Measurements from ENCODE around the gene YTHDF1.

The YTHDF1 gene

DNA sequence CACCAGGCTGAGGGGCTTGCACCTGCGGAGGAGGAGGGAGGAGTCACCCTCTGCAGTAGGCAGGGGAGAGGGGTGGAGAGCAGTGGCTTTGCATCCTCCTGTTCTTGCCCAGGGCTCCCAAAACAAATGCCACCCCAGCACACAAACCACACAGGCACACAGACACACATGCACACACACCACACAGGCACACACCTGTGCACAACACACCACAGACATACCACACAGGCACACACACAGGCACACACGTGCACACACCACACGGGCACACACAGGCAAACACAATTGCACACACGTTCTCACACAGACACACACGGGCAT, 26.6 kb downstream of the YTHDF1 start:
- H3K4me3 ChIP-seq (ENCODE audit: low read depth, low read length), result no peak overlapping the region
- TF ChIP-seq, protein P1, sequence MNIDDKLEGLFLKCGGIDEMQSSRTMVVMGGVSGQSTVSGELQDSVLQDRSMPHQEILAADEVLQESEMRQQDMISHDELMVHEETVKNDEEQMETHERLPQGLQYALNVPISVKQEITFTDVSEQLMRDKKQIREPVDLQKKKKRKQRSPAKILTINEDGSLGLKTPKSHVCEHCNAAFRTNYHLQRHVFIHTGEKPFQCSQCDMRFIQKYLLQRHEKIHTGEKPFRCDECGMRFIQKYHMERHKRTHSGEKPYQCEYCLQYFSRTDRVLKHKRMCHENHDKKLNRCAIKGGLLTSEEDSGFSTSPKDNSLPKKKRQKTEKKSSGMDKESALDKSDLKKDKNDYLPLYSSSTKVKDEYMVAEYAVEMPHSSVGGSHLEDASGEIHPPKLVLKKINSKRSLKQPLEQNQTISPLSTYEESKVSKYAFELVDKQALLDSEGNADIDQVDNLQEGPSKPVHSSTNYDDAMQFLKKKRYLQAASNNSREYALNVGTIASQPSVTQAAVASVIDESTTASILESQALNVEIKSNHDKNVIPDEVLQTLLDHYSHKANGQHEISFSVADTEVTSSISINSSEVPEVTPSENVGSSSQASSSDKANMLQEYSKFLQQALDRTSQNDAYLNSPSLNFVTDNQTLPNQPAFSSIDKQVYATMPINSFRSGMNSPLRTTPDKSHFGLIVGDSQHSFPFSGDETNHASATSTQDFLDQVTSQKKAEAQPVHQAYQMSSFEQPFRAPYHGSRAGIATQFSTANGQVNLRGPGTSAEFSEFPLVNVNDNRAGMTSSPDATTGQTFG (tag by site-specific recombination; IDR thresholded peaks at IDR 0.05; ENCODE audit: borderline replicate concordance), result 0 out of 2 replicates have a peak, but pooled peaks have one; percentile 20
- TF ChIP-seq ZNF335 (tag by site-specific recombination; conservative IDR thresholded peaks at IDR 0.05) (0 out of 2 replicates have a peak, but pooled peaks have one; percentile 33), ZNF366 (tag by site-specific recombination; conservative IDR thresholded peaks at IDR 0.05) (no peak)
- TF ChIP-seq, protein P2, sequence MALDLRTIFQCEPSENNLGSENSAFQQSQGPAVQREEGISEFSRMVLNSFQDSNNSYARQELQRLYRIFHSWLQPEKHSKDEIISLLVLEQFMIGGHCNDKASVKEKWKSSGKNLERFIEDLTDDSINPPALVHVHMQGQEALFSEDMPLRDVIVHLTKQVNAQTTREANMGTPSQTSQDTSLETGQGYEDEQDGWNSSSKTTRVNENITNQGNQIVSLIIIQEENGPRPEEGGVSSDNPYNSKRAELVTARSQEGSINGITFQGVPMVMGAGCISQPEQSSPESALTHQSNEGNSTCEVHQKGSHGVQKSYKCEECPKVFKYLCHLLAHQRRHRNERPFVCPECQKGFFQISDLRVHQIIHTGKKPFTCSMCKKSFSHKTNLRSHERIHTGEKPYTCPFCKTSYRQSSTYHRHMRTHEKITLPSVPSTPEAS (tag by site-specific recombination; IDR thresholded peaks at IDR 0.05), result peak; percentile 90
- TF ChIP-seq, protein P3, sequence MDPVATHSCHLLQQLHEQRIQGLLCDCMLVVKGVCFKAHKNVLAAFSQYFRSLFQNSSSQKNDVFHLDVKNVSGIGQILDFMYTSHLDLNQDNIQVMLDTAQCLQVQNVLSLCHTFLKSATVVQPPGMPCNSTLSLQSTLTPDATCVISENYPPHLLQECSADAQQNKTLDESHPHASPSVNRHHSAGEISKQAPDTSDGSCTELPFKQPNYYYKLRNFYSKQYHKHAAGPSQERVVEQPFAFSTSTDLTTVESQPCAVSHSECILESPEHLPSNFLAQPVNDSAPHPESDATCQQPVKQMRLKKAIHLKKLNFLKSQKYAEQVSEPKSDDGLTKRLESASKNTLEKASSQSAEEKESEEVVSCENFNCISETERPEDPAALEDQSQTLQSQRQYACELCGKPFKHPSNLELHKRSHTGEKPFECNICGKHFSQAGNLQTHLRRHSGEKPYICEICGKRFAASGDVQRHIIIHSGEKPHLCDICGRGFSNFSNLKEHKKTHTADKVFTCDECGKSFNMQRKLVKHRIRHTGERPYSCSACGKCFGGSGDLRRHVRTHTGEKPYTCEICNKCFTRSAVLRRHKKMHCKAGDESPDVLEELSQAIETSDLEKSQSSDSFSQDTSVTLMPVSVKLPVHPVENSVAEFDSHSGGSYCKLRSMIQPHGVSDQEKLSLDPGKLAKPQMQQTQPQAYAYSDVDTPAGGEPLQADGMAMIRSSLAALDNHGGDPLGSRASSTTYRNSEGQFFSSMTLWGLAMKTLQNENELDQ (tag by site-specific recombination; IDR thresholded peaks at IDR 0.05; ENCODE audit: low read depth), result no peak
- TF ChIP-seq, protein P4, sequence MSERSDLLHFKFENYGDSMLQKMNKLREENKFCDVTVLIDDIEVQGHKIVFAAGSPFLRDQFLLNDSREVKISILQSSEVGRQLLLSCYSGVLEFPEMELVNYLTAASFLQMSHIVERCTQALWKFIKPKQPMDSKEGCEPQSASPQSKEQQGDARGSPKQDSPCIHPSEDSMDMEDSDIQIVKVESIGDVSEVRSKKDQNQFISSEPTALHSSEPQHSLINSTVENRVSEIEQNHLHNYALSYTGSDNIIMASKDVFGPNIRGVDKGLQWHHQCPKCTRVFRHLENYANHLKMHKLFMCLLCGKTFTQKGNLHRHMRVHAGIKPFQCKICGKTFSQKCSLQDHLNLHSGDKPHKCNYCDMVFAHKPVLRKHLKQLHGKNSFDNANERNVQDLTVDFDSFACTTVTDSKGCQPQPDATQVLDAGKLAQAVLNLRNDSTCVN (tag by site-specific recombination; optimal IDR thresholded peaks at IDR 0.05), result peak; percentile 8
- no peaks in the 10 kb centered on the region for H3K9me3 ChIP-seq (ENCODE audit: control insufficient read depth, insufficient read depth, low read depth, low read length)
- H3K27ac ChIP-seq (ENCODE audit: extremely low read depth, low read depth, low read length), result no peak overlapping the region
- peaks cover 0 to 4% of the 10 kb centered on the region in 2 experiments; a peak in 1 of 3 replicates for H3K36me3 ChIP-seq (ENCODE audit: control insufficient read depth in 2 of 2, insufficient read depth in 1 of 2, low read length in 2 of 2)
- ChIA-PET CTCF (interaction anchor here (1.1 kb wide), 1 partner anchor 21 kb away, joined by 5 read pairs; no protein-coding TSS in a partner anchor), POLR2A (no interaction called here)
- no peaks in the 10 kb centered on the region for H3K4me1 ChIP-seq (ENCODE audit: control insufficient read depth, insufficient read depth, low read length)

DNA sequence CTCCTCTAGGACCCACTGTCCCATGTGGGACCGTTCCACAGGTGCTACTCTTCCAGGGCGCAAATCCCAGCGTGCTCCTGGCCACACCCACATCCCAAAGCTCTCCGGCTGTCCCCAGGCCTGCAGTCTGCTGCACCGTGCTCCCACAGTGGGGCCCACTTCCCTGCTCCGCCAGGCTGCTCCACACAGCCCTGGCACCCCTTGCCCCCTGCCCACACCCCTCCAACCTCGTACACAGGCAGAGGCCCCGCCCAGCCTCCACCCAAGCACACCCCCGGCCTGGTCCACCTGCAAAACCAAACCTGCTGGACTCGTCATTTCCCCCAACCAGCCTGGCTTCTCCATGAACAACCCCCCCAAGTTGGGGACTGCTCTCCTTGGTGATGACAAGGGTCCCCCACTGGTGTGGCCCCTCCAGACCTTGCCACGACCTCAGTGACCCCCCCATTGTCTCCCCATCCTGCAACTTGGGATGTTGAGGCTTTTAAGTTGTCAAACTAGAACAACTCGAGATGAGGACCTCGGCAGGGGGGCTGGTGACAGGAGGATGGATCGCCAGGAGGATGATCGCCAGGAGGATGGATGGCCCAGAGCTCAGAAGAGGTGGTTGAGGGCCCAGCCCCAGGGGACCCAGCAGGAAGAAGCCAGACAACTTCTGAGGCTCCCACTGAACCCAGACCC, 27.1 kb downstream of the YTHDF1 start:
- Histone ChIP-seq H3K9me3 (ENCODE audit: control insufficient read depth, insufficient read depth, low read depth, low read length) (no peaks in the 10 kb centered on the region), H3K27ac (ENCODE audit: extremely low read depth, low read depth, low read length) (no peak overlapping the region), H3K4me1 (ENCODE audit: control insufficient read depth, insufficient read depth, low read length) (no peaks in the 10 kb centered on the region), H3K4me3 (ENCODE audit: low read depth, low read length) (no peak overlapping the region), H3K36me3 (ENCODE audit: control insufficient read depth in 2 of 2, insufficient read depth in 1 of 2, low read length in 2 of 2) (peaks cover 0 to under 1% of the 10 kb centered on the region in 2 experiments; a peak in 1 of 3 replicates)
- ChIA-PET POLR2A (no interaction called here), CTCF (interaction anchor here (1.1 kb wide), 1 partner anchor 21 kb away, joined by 5 read pairs; no protein-coding TSS in a partner anchor)
- TF ChIP-seq ZFHX2 (tag by site-specific recombination; conservative IDR thresholded peaks at IDR 0.05) (peak; percentile 22; the same call in 1 of the 2 replicates), KLF7 (tag by site-specific recombination; IDR thresholded peaks at IDR 0.05; ENCODE audit: borderline replicate concordance) (no peak), ZNF791 (tag by site-specific recombination; IDR thresholded peaks at IDR 0.05) (no peak), KLF1 (tag by site-specific recombination; IDR thresholded peaks at IDR 0.05) (peak; percentile 73), GLIS2 (tag by site-specific recombination; IDR thresholded peaks at IDR 0.05) (peak; percentile 11; the same call in 1 of the 2 replicates), ZNF76 (tag by site-specific recombination; IDR thresholded peaks at IDR 0.05; ENCODE audit: borderline replicate concordance, low read depth) (no peak), BCL11A (tag by site-specific recombination; IDR thresholded peaks at IDR 0.05; ENCODE audit: low read depth) (no peak), ZNF530 (tag by site-specific recombination; IDR thresholded peaks at IDR 0.05; ENCODE audit: low read depth) (no peak), ZNF184 (tag by site-specific recombination; IDR thresholded peaks at IDR 0.05) (no peak), KLF9 (tag by site-specific recombination; IDR thresholded peaks at IDR 0.05; ENCODE audit: low read depth) (peak; percentile 39), ZFP69B (tag by site-specific recombination; IDR thresholded peaks at IDR 0.05) (peak; percentile 78), ZFP37 (tag by site-specific recombination; IDR thresholded peaks at IDR 0.05) (no peak), ZNF221 (tag by site-specific recombination; IDR thresholded peaks at IDR 0.05; ENCODE audit: borderline replicate concordance) (no peak), ZNF404 (tag by site-specific recombination; IDR thresholded peaks at IDR 0.05) (no peak), ZNF48 (tag by site-specific recombination; IDR thresholded peaks at IDR 0.05) (no peak)
- TF ChIP-seq, protein P2 (tag by site-specific recombination; IDR thresholded peaks at IDR 0.05), result no peak
- TF ChIP-seq, protein P5, sequence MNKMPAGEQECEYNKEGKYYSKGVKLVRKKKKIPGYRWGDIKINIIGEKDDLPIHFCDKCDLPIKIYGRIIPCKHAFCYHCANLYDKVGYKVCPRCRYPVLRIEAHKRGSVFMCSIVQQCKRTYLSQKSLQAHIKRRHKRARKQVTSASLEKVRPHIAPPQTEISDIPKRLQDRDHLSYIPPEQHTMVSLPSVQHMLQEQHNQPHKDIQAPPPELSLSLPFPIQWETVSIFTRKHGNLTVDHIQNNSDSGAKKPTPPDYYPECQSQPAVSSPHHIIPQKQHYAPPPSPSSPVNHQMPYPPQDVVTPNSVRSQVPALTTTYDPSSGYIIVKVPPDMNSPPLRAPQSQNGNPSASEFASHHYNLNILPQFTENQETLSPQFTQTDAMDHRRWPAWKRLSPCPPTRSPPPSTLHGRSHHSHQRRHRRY (tag by site-specific recombination; IDR thresholded peaks at IDR 0.05), result no peak
